ENCODE measurements around the gene DNAJC1.

The DNAJC1 gene

DNA sequence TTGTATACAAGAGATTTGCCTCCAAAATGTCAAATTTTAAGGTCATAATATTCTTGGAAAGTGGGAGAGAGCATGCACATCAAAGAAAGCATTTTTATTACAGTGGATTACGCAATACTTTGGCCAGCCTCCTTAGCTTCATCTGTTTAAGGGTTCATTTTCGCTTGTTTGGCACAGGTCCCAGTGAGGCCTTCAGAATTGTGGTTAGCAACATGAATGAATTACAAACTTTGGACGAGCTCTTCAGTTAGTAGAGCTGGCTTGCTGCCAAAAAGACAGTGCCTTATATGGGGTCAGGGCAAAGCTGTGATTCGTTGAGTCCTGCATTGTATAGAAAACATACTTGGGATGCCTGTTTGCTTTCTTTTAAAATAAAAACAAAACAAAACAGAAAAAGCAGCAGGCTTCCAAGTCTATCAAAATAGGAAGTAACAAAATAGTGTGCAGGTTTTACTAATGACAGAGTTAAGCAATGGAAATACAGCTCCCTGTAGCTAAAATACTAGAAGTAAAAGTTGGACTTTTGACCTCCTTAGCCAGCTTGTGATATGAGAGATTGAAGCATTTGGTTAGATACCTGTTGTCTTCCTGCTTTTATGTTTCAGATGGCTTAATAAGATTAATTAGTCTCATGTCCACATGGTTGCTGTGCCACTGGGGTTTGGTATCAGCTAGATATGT lies 278.7 kb downstream of the DNAJC1 start (continued):
- TF ChIP-seq, protein P1, sequence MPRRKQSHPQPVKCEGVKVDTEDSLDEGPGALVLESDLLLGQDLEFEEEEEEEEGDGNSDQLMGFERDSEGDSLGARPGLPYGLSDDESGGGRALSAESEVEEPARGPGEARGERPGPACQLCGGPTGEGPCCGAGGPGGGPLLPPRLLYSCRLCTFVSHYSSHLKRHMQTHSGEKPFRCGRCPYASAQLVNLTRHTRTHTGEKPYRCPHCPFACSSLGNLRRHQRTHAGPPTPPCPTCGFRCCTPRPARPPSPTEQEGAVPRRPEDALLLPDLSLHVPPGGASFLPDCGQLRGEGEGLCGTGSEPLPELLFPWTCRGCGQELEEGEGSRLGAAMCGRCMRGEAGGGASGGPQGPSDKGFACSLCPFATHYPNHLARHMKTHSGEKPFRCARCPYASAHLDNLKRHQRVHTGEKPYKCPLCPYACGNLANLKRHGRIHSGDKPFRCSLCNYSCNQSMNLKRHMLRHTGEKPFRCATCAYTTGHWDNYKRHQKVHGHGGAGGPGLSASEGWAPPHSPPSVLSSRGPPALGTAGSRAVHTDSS (tag by site-specific recombination; IDR thresholded peaks at IDR 0.05): peak; percentile 70
- TF ChIP-seq ZNF121 (tag by site-specific recombination; IDR thresholded peaks at IDR 0.05) (no peak), ZNF792 (tag by site-specific recombination; IDR thresholded peaks at IDR 0.05) (no peak), ZBTB48 (tag by site-specific recombination; IDR thresholded peaks at IDR 0.05) (peak; percentile 78), ZNF112 (tag by site-specific recombination; IDR thresholded peaks at IDR 0.05) (peak; percentile 87; the same call in 1 of the 2 replicates), ZNF571 (tag by site-specific recombination; IDR thresholded peaks at IDR 0.05) (no peak), ZNF600 (tag by site-specific recombination; IDR thresholded peaks at IDR 0.05) (no peak), ZNF350 (tag by site-specific recombination; IDR thresholded peaks at IDR 0.05) (peak; percentile 96), HOXD13 (CRISPR knock-in tag; IDR thresholded peaks at IDR 0.05; ENCODE audit: borderline replicate concordance) (peak; percentile 76; the same call in 1 of the 2 replicates), KLF9 (tag by site-specific recombination; IDR thresholded peaks at IDR 0.05; ENCODE audit: low read depth) (no peak), ZSCAN23 (tag by site-specific recombination; IDR thresholded peaks at IDR 0.05) (peak; percentile 84; the same call in 1 of the 2 replicates), ZSCAN16 (tag by site-specific recombination; IDR thresholded peaks at IDR 0.05) (no peak), ZNF768 (tag by site-specific recombination; IDR thresholded peaks at IDR 0.05) (0 out of 2 replicates have a peak, but pooled peaks have one; percentile 50), ZFP37 (tag by site-specific recombination; IDR thresholded peaks at IDR 0.05) (no peak), ZNF2 (tag by site-specific recombination; IDR thresholded peaks at IDR 0.05) (peak; percentile 70), GLIS2 (tag by site-specific recombination; IDR thresholded peaks at IDR 0.05) (no peak), GFI1B (tag by site-specific recombination; IDR thresholded peaks at IDR 0.05) (no peak), SCRT2 (tag by site-specific recombination; IDR thresholded peaks at IDR 0.05) (peak; percentile 55), ZFP3 (tag by site-specific recombination; IDR thresholded peaks at IDR 0.05; ENCODE audit: low read depth) (no peak), OSR2 (tag by site-specific recombination; IDR thresholded peaks at IDR 0.05) (peak; percentile 71), ZNF585B (tag by site-specific recombination; IDR thresholded peaks at IDR 0.05) (no peak), ZNF394 (tag by site-specific recombination; IDR thresholded peaks at IDR 0.05; ENCODE audit: borderline replicate concordance) (peak; percentile 48; the same call in 1 of the 2 replicates), OVOL3 (tag by site-specific recombination; IDR thresholded peaks at IDR 0.05) (peak; percentile 61; the same call in 1 of the 2 replicates)
- TF ChIP-seq, protein P2, sequence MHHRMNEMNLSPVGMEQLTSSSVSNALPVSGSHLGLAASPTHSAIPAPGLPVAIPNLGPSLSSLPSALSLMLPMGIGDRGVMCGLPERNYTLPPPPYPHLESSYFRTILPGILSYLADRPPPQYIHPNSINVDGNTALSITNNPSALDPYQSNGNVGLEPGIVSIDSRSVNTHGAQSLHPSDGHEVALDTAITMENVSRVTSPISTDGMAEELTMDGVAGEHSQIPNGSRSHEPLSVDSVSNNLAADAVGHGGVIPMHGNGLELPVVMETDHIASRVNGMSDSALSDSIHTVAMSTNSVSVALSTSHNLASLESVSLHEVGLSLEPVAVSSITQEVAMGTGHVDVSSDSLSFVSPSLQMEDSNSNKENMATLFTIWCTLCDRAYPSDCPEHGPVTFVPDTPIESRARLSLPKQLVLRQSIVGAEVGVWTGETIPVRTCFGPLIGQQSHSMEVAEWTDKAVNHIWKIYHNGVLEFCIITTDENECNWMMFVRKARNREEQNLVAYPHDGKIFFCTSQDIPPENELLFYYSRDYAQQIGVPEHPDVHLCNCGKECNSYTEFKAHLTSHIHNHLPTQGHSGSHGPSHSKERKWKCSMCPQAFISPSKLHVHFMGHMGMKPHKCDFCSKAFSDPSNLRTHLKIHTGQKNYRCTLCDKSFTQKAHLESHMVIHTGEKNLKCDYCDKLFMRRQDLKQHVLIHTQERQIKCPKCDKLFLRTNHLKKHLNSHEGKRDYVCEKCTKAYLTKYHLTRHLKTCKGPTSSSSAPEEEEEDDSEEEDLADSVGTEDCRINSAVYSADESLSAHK (tag by site-specific recombination; IDR thresholded peaks at IDR 0.05): peak; percentile 75
- TF ChIP-seq, protein P3, sequence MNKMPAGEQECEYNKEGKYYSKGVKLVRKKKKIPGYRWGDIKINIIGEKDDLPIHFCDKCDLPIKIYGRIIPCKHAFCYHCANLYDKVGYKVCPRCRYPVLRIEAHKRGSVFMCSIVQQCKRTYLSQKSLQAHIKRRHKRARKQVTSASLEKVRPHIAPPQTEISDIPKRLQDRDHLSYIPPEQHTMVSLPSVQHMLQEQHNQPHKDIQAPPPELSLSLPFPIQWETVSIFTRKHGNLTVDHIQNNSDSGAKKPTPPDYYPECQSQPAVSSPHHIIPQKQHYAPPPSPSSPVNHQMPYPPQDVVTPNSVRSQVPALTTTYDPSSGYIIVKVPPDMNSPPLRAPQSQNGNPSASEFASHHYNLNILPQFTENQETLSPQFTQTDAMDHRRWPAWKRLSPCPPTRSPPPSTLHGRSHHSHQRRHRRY (tag by site-specific recombination; IDR thresholded peaks at IDR 0.05): no peak
- TF ChIP-seq, protein P4, sequence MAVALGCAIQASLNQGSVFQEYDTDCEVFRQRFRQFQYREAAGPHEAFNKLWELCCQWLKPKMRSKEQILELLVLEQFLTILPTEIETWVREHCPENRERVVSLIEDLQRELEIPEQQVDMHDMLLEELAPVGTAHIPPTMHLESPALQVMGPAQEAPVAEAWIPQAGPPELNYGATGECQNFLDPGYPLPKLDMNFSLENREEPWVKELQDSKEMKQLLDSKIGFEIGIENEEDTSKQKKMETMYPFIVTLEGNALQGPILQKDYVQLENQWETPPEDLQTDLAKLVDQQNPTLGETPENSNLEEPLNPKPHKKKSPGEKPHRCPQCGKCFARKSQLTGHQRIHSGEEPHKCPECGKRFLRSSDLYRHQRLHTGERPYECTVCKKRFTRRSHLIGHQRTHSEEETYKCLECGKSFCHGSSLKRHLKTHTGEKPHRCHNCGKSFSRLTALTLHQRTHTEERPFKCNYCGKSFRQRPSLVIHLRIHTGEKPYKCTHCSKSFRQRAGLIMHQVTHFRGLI (tag by site-specific recombination; IDR thresholded peaks at IDR 0.05): peak; percentile 68; the same call in 1 of the 2 replicates
- TF ChIP-seq, protein P5, sequence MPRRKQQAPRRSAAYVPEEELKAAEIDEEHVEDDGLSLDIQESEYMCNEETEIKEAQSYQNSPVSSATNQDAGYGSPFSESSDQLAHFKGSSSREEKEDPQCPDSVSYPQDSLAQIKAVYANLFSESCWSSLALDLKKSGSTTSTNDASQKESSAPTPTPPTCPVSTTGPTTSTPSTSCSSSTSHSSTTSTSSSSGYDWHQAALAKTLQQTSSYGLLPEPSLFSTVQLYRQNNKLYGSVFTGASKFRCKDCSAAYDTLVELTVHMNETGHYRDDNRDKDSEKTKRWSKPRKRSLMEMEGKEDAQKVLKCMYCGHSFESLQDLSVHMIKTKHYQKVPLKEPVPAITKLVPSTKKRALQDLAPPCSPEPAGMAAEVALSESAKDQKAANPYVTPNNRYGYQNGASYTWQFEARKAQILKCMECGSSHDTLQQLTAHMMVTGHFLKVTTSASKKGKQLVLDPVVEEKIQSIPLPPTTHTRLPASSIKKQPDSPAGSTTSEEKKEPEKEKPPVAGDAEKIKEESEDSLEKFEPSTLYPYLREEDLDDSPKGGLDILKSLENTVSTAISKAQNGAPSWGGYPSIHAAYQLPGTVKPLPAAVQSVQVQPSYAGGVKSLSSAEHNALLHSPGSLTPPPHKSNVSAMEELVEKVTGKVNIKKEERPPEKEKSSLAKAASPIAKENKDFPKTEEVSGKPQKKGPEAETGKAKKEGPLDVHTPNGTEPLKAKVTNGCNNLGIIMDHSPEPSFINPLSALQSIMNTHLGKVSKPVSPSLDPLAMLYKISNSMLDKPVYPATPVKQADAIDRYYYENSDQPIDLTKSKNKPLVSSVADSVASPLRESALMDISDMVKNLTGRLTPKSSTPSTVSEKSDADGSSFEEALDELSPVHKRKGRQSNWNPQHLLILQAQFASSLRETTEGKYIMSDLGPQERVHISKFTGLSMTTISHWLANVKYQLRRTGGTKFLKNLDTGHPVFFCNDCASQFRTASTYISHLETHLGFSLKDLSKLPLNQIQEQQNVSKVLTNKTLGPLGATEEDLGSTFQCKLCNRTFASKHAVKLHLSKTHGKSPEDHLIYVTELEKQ (tag by site-specific recombination; IDR thresholded peaks at IDR 0.05; ENCODE audit: borderline replicate concordance): peak; percentile 85; the same call in 1 of the 2 replicates
- TF ChIP-seq, protein P6, sequence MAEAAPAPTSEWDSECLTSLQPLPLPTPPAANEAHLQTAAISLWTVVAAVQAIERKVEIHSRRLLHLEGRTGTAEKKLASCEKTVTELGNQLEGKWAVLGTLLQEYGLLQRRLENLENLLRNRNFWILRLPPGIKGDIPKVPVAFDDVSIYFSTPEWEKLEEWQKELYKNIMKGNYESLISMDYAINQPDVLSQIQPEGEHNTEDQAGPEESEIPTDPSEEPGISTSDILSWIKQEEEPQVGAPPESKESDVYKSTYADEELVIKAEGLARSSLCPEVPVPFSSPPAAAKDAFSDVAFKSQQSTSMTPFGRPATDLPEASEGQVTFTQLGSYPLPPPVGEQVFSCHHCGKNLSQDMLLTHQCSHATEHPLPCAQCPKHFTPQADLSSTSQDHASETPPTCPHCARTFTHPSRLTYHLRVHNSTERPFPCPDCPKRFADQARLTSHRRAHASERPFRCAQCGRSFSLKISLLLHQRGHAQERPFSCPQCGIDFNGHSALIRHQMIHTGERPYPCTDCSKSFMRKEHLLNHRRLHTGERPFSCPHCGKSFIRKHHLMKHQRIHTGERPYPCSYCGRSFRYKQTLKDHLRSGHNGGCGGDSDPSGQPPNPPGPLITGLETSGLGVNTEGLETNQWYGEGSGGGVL (tag by site-specific recombination; IDR thresholded peaks at IDR 0.05): peak; percentile 60; the same call in 1 of the 2 replicates
